Thoracic aorta (tissue), 2 donors: Measurements from ENCODE around the gene ST6GALNAC5. TPM values are rescaled to one million over a fixed set of nuclear protein-coding genes. Genes with fewer than 3 reads are reported as not detected.
"Not testable (repeated sequence)": the region's sequence is repeated elsewhere in the genome, so short reads cannot be mapped to it uniquely, and the experiment has no call there.

Source experiments
- ATAC-seq: fragments of 150-250 bp; one replicate; pipeline ENCODE4 v1.8.0; 2017; ENCODE audit warnings: low read depth; ENCODE audit not compliant: insufficient number of reproducible peaks, low FRiP score
- DNase-seq: peaks from one replicate; pipeline ENCODE4 v3.0.0-alpha.2; 2020; ENCODE audit warnings: low spot score
- H3K27ac ChIP-seq, 2 donors: fragments of 200-600 bp; sonication (generic); 1 replicate in 1 of 2; 2 replicates in 1 of 2; pipeline ENCODE4 v1.5.1; 2016; ENCODE audit warnings: mild to moderate bottlenecking in 2 of 2, moderate library complexity in 2 of 2
- H3K27me3 ChIP-seq: fragments of 200-600 bp; sonication (generic); replicated peaks from 2 replicates; pipeline ENCODE4 v1.6.0; 2016; ENCODE audit warnings: mild to moderate bottlenecking; ENCODE audit not compliant: insufficient read depth
- H3K36me3 ChIP-seq: fragments of 200-600 bp; sonication (generic); one replicate; pipeline ENCODE4 v1.5.1; 2016
- H3K4me1 ChIP-seq, 2 donors: fragments of 200-600 bp; sonication (generic); 1 replicate in 1 of 2; 2 replicates in 1 of 2; pipeline versions ENCODE4 v1.5.1 to v1.6.0; 2016; ENCODE audit warnings: low read depth in 2 of 2, mild to moderate bottlenecking in 1 of 2; ENCODE audit not compliant: control insufficient read depth in 1 of 2
- H3K4me3 ChIP-seq: fragments of 200-600 bp; sonication (generic); 2 replicates; pipeline ENCODE4 v1.5.1; 2016; ENCODE audit warnings: mild to moderate bottlenecking
- H3K9me3 ChIP-seq: fragments of 200-600 bp; sonication (generic); 2 replicates; pipeline ENCODE4 v1.5.1; 2016
- CTCF ChIP-seq: fragments of 200-600 bp; sonication (generic); IDR thresholded peaks from one replicate; pipeline ENCODE4 v1.5.1; 2019; ENCODE audit warnings: antibody characterized with exemption
- total RNA-seq, 2 donors: library from RNA; depleted of rRNA; stranded (reverse); fragments of >200 nt; gene quantifications; one replicate each; pipeline versions ENCODE4 v1.1.0 to v1.2.3, GENCODE V29; 2016

The ST6GALNAC5 gene
- total RNA-seq, 2 donors from 2014 or later, result 7.2 to 19.8 TPM

- no peaks in the 10 kb centered on the region for H3K9me3 ChIP-seq
- H3K27ac ChIP-seq, result no peak overlapping the region
- no peak for ATAC-seq
- no peaks in the 10 kb centered on the region for H3K4me1 ChIP-seq
- no peaks in the 10 kb centered on the region for H3K36me3 ChIP-seq
- no peaks in the 10 kb centered on the region for H3K27me3 ChIP-seq
- H3K4me3 ChIP-seq, result no peak overlapping the region
- no peak for DNase-seq
- TF ChIP-seq CTCF, result no peak
These were observed 92.3 kb downstream of the ST6GALNAC5 start for GRCh38 chr1:76959556-76959955.

GRCh38 chr1:76961181-76961819 is 94.0 kb downstream of the ST6GALNAC5 start:
- H3K4me3 ChIP-seq, result no peak overlapping the region
- no peaks in the 10 kb centered on the region for H3K27me3 ChIP-seq
- no peaks in the 10 kb centered on the region for H3K4me1 ChIP-seq
- no peak overlapping the region for H3K27ac ChIP-seq
- ATAC-seq (no peak), DNase-seq (no peak)
- H3K36me3 ChIP-seq, result no peaks in the 10 kb centered on the region
- TF ChIP-seq CTCF, result no peak
- no peaks in the 10 kb centered on the region for H3K9me3 ChIP-seq

GRCh38 chr1:76961820-76962207 is 94.5 kb downstream of the ST6GALNAC5 start:
- ATAC-seq, result no peak
- Histone ChIP-seq H3K4me1 (no peaks in the 10 kb centered on the region), H3K36me3 (no peaks in the 10 kb centered on the region), H3K4me3 (no peak overlapping the region), H3K9me3 (no peaks in the 10 kb centered on the region), H3K27me3 (no peaks in the 10 kb centered on the region), H3K27ac (no peak overlapping the region)
- no peak for TF ChIP-seq CTCF
- DNase-seq, result no peak

- not testable (repeated sequence) for H3K27me3 ChIP-seq, H3K27ac ChIP-seq, H3K9me3 ChIP-seq, H3K4me1 ChIP-seq, DNase-seq, H3K4me3 ChIP-seq, ATAC-seq, H3K36me3 ChIP-seq
These were observed 114.0 kb downstream of the ST6GALNAC5 start for GRCh38 chr1:76981267-76981666.

- Histone ChIP-seq H3K4me3 (no peak overlapping the region), H3K9me3 (no peaks in the 10 kb centered on the region), H3K27ac (no peak overlapping the region), H3K4me1 (peaks cover 0 to 16% of the 10 kb centered on the region in 2 donors), H3K27me3 (no peaks in the 10 kb centered on the region), H3K36me3 (no peaks in the 10 kb centered on the region)
- TF ChIP-seq CTCF, result no peak
- DNase-seq (no peak), ATAC-seq (no peak)
These were observed 122.7 kb downstream of the ST6GALNAC5 start for GRCh38 chr1:76989976-76990375.

GRCh38 chr1:76993036-76993435 is 125.8 kb downstream of the ST6GALNAC5 start:
- no peaks in the 10 kb centered on the region for H3K9me3 ChIP-seq
- no peak for ATAC-seq
- no peak overlapping the region for H3K27ac ChIP-seq
- TF ChIP-seq CTCF, result no peak
- no peaks in the 10 kb centered on the region for H3K27me3 ChIP-seq
- peaks cover 0 to 16% of the 10 kb centered on the region in 2 donors for H3K4me1 ChIP-seq
- H3K36me3 ChIP-seq, result no peaks in the 10 kb centered on the region
- no peak overlapping the region for H3K4me3 ChIP-seq
- DNase-seq, result no peak
